ENCODE data around the gene INTS3.

Gene INTS3

GRCh38 chr1:153777648-153778047 lies 49.8 kb downstream of the INTS3 start:
- H3K27me3 ChIP-seq (ENCODE audit: insufficient read depth, low read length, poor library complexity, severe bottlenecking): no peaks in the 10 kb centered on the region
- H3K9me3 ChIP-seq (ENCODE audit: insufficient read depth, low read depth, low read length): no peaks in the 10 kb centered on the region
- H3K79me2 ChIP-seq (ENCODE audit: insufficient read depth, low read length): no peaks in the 10 kb centered on the region
- no peak overlapping the region for H3K4me3 ChIP-seq (ENCODE audit: low read length, poor library complexity, severe bottlenecking)
- no peaks in the 10 kb centered on the region; the same call in 1 of the 2 replicates for H3F3A ChIP-seq (ENCODE audit: low read depth)
- H3K9me2 ChIP-seq (replicated peaks; ENCODE audit: low read depth, low read length): no peaks in the 10 kb centered on the region
- peaks cover 6% of the 10 kb centered on the region; the same call in 1 of the 2 replicates for H3K36me3 ChIP-seq (ENCODE audit: insufficient read depth, low read length)
- no peak overlapping the region for H2AFZ ChIP-seq (ENCODE audit: low read length)
- no peak overlapping the region for H3K9ac ChIP-seq (ENCODE audit: low read depth, low read length, poor library complexity, severe bottlenecking)
- TF ChIP-seq EZH2phosphoT487 (IDR thresholded peaks at IDR 0.05; ENCODE audit: borderline replicate concordance): no peak
- TF ChIP-seq, protein P1, sequence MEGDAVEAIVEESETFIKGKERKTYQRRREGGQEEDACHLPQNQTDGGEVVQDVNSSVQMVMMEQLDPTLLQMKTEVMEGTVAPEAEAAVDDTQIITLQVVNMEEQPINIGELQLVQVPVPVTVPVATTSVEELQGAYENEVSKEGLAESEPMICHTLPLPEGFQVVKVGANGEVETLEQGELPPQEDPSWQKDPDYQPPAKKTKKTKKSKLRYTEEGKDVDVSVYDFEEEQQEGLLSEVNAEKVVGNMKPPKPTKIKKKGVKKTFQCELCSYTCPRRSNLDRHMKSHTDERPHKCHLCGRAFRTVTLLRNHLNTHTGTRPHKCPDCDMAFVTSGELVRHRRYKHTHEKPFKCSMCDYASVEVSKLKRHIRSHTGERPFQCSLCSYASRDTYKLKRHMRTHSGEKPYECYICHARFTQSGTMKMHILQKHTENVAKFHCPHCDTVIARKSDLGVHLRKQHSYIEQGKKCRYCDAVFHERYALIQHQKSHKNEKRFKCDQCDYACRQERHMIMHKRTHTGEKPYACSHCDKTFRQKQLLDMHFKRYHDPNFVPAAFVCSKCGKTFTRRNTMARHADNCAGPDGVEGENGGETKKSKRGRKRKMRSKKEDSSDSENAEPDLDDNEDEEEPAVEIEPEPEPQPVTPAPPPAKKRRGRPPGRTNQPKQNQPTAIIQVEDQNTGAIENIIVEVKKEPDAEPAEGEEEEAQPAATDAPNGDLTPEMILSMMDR (conservative IDR thresholded peaks at IDR 0.05; ENCODE audit: low read length): no peak
- no peaks in the 10 kb centered on the region for H3K4me1 ChIP-seq (ENCODE audit: insufficient read depth, low read length, poor library complexity, severe bottlenecking)
- H4K20me1 ChIP-seq (ENCODE audit: insufficient read depth, low read length, poor library complexity, severe bottlenecking): no peaks in the 10 kb centered on the region
- H3K4me2 ChIP-seq (ENCODE audit: low read depth, low read length, poor library complexity, severe bottlenecking): no peak overlapping the region

- H3K79me2 ChIP-seq (ENCODE audit: insufficient read depth, low read length): no peaks in the 10 kb centered on the region
- peaks cover 1% of the 10 kb centered on the region; the same call in 1 of the 2 replicates for H3K36me3 ChIP-seq (ENCODE audit: insufficient read depth, low read length)
- H3K4me1 ChIP-seq (ENCODE audit: insufficient read depth, low read length, poor library complexity, severe bottlenecking): peaks cover 6% of the 10 kb centered on the region
- H3K9ac ChIP-seq (ENCODE audit: low read depth, low read length, poor library complexity, severe bottlenecking): no peak overlapping the region
- H3K9me2 ChIP-seq (replicated peaks; ENCODE audit: low read depth, low read length): no peaks in the 10 kb centered on the region
- H2AFZ ChIP-seq (ENCODE audit: low read length): no peak overlapping the region
- H3K4me2 ChIP-seq (ENCODE audit: low read depth, low read length, poor library complexity, severe bottlenecking): no peak overlapping the region
- no peaks in the 10 kb centered on the region for H3K27me3 ChIP-seq (ENCODE audit: insufficient read depth, low read length, poor library complexity, severe bottlenecking)
- no peaks in the 10 kb centered on the region; the same call in 1 of the 2 replicates for H3F3A ChIP-seq (ENCODE audit: low read depth)
- no peak overlapping the region for H3K4me3 ChIP-seq (ENCODE audit: low read length, poor library complexity, severe bottlenecking)
- no peaks in the 10 kb centered on the region for H4K20me1 ChIP-seq (ENCODE audit: insufficient read depth, low read length, poor library complexity, severe bottlenecking)
- H3K9me3 ChIP-seq (ENCODE audit: insufficient read depth, low read depth, low read length): no peaks in the 10 kb centered on the region
- TF ChIP-seq, protein P1 (conservative IDR thresholded peaks at IDR 0.05; ENCODE audit: low read length): no peak
- TF ChIP-seq EZH2phosphoT487 (IDR thresholded peaks at IDR 0.05; ENCODE audit: borderline replicate concordance): no peak
Measured at GRCh38 chr1:153778051-153778823, 50.4 kb downstream of the INTS3 start.

DNA sequence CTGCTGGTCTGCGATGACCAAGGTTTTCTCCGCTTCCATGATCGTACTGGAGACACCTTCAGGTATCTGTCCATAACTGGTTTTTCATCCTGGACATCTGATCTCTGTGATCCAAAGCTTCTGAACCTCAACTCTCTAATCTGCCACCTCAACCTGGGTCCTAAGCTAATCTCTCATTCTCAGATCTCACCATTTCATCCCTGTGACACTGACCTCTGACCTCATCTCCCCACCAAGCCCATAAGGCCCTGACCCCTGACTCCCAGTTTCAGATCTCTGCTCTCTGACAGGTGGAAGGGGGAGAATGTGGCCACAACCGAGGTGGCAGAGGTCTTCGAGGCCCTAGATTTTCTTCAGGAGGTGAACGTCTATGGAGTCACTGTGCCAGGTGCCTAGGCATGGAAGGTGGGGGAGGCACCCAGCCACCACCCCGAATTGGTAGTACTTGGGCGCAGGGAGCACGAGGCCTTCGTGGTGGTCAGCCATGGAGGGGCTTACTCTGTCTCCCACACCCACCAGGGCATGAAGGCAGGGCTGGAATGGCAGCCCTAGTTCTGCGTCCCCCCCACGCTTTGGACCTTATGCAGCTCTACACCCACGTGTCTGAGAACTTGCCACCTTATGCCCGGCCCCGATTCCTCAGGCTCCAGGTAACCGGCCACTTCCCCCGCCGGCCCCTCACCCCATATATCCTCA lies 51.1 kb downstream of the INTS3 start:
- Histone ChIP-seq H3K4me3 (ENCODE audit: low read length, poor library complexity, severe bottlenecking) (no peak overlapping the region), H3F3A (ENCODE audit: low read depth) (no peaks in the 10 kb centered on the region; the same call in 1 of the 2 replicates), H3K9me2 (replicated peaks; ENCODE audit: low read depth, low read length) (no peaks in the 10 kb centered on the region), H2AFZ (ENCODE audit: low read length) (no peak overlapping the region), H3K27me3 (ENCODE audit: insufficient read depth, low read length, poor library complexity, severe bottlenecking) (no peaks in the 10 kb centered on the region), H3K4me1 (ENCODE audit: insufficient read depth, low read length, poor library complexity, severe bottlenecking) (peaks cover 6% of the 10 kb centered on the region), H3K36me3 (ENCODE audit: insufficient read depth, low read length) (no peaks in the 10 kb centered on the region), H3K9ac (ENCODE audit: low read depth, low read length, poor library complexity, severe bottlenecking) (no peak overlapping the region), H3K79me2 (ENCODE audit: insufficient read depth, low read length) (no peaks in the 10 kb centered on the region), H3K9me3 (ENCODE audit: insufficient read depth, low read depth, low read length) (no peaks in the 10 kb centered on the region), H4K20me1 (ENCODE audit: insufficient read depth, low read length, poor library complexity, severe bottlenecking) (no peaks in the 10 kb centered on the region), H3K4me2 (ENCODE audit: low read depth, low read length, poor library complexity, severe bottlenecking) (no peak overlapping the region)
- TF ChIP-seq, protein P1 (conservative IDR thresholded peaks at IDR 0.05; ENCODE audit: low read length): no peak
- no peak for TF ChIP-seq EZH2phosphoT487 (IDR thresholded peaks at IDR 0.05; ENCODE audit: borderline replicate concordance)
